ENCODE measurements around the gene RFNG. TPM values are rescaled to one million over a fixed set of nuclear protein-coding genes. Genes with fewer than 3 reads are reported as not detected.

The RFNG gene
- total RNA-seq, 6 donors from 2014 or later: 25.0 to 101 (median 37.5) TPM

DNA sequence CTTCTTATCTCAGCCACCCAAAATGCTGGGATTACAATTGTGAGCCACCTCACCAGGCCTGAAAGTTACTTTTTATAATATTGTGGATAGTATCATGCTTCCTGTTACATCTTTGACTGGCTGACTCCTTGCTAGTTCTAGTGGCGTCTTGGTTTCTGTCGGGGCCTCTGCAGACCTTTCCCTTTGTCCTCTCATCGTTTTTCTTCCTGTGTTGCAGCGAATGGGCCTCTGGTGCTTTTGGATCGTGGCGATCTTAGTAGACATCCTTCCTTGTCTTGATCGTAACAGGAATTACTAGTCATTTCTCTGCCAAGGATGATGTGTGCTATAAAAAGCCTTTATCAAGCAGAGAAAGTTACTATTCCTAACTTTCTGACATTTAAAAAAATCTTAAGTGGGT is 53.4 kb downstream of the RFNG start:
- whole genome bisulfite sequencing, 2 donors: 77 to 86% methylated on average over 7 of the region's 7 CpGs
- Histone ChIP-seq H3K27ac (no peak overlapping the region), H3K36me3 (peaks cover 0 to 13% (median 8%) of the 10 kb centered on the region in 4 donors), H3K4me3 (no peak overlapping the region), H3K9me3 (no peaks in the 10 kb centered on the region), H3K27me3 (no peaks in the 10 kb centered on the region), H3K4me1 (peaks cover 4 to 33% (median 25%) of the 10 kb centered on the region in 4 donors)
- TF ChIP-seq, protein P1, sequence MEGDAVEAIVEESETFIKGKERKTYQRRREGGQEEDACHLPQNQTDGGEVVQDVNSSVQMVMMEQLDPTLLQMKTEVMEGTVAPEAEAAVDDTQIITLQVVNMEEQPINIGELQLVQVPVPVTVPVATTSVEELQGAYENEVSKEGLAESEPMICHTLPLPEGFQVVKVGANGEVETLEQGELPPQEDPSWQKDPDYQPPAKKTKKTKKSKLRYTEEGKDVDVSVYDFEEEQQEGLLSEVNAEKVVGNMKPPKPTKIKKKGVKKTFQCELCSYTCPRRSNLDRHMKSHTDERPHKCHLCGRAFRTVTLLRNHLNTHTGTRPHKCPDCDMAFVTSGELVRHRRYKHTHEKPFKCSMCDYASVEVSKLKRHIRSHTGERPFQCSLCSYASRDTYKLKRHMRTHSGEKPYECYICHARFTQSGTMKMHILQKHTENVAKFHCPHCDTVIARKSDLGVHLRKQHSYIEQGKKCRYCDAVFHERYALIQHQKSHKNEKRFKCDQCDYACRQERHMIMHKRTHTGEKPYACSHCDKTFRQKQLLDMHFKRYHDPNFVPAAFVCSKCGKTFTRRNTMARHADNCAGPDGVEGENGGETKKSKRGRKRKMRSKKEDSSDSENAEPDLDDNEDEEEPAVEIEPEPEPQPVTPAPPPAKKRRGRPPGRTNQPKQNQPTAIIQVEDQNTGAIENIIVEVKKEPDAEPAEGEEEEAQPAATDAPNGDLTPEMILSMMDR (IDR thresholded peaks at IDR 0.05): no peak
- TF ChIP-seq POLR2AphosphoS5 (IDR thresholded peaks at IDR 0.05) (no peak), EP300 (IDR thresholded peaks at IDR 0.05) (no peak), POLR2A (IDR thresholded peaks at IDR 0.05) (no peak)
- ATAC-seq (ENCODE audit: low FRiP score in 2 of 2) (no peak), DNase-seq (no peak)

Other genes with a start within 250 kb of the RFNG start
- 10 to 100 TPM in 1 of 6 donors, not detected in 5; 11.1 TPM for gene GCGR, start 247.7 kb downstream of the RFNG start, total RNA-seq
- 100 to 1,000 TPM in 1 of 6 donors, 10 to 100 TPM in 5; 30.1 to 106 (median 70.1) TPM for gene MCRIP1, start 218.5 kb downstream of the RFNG start, total RNA-seq
- gene PPP1R27, start 216.8 kb downstream of the RFNG start, total RNA-seq: not detected
- 100 to 1,000 TPM; 374 to 627 (median 531) TPM for gene P4HB, start 191.3 kb downstream of the RFNG start, total RNA-seq
- gene ARHGDIA, start 180.5 kb downstream of the RFNG start, total RNA-seq: 100 to 1,000 TPM; 171 to 522 (median 302) TPM
- gene ALYREF, start 160.2 kb downstream of the RFNG start, total RNA-seq: 10 to 100 TPM; 43.0 to 71.0 (median 60.1) TPM
- 100 to 1,000 TPM in 3 of 6 donors, 10 to 100 TPM in 3; 24.1 to 138 (median 99.2) TPM for gene ANAPC11, start 160.1 kb downstream of the RFNG start, total RNA-seq
- gene NPB, start 149.6 kb downstream of the RFNG start, total RNA-seq: 1 to 10 TPM in 1 of 6 donors, under 1 TPM in 2, not detected in 3; 0.37 to 1.8 (median 0.94) TPM
- gene PCYT2, start 140.4 kb downstream of the RFNG start, total RNA-seq: 10 to 100 TPM; 29.1 to 63.1 (median 52.2) TPM
- 10 to 100 TPM; 35.7 to 87.0 (median 39.7) TPM for gene SIRT7, start 133.6 kb downstream of the RFNG start, total RNA-seq
- 10 to 100 TPM; 23.0 to 46.4 (median 28.8) TPM for gene MAFG, start 124.1 kb downstream of the RFNG start, total RNA-seq
- 10 to 100 TPM in 4 of 6 donors, 1 to 10 TPM in 2; 8.4 to 42.4 (median 14.6) TPM for gene PYCR1, start 114.5 kb downstream of the RFNG start, total RNA-seq
- not detected for gene MYADML2, start 104.6 kb downstream of the RFNG start, total RNA-seq
- 1 to 10 TPM in 5 of 6 donors, under 1 TPM in 1; 0.89 to 5.0 (median 2.3) TPM for gene NOTUM, start 90.6 kb downstream of the RFNG start, total RNA-seq
- 10 to 100 TPM; 26.0 to 96.4 (median 56.1) TPM for gene ASPSCR1, start 74.2 kb downstream of the RFNG start, total RNA-seq
- 10 to 100 TPM; 24.1 to 60.5 (median 47.8) TPM for gene CENPX, start 28.9 kb downstream of the RFNG start, total RNA-seq
- gene LRRC45, start 28.5 kb downstream of the RFNG start, total RNA-seq: 10 to 100 TPM; 14.0 to 57.6 (median 20.4) TPM
- 10 to 100 TPM in 2 of 6 donors, 1 to 10 TPM in 4; 3.0 to 12.6 (median 7.1) TPM for gene RAC3, start 20.1 kb downstream of the RFNG start, total RNA-seq
- gene DCXR, start 14.1 kb downstream of the RFNG start, total RNA-seq: 100 to 1,000 TPM; 122 to 358 (median 211) TPM
- 100 to 1,000 TPM in 4 of 6 donors, 10 to 100 TPM in 2; 55.2 to 147 (median 108) TPM for gene GPS1, start 87 bp upstream of the RFNG start, total RNA-seq
- gene DUS1L, start 14.0 kb upstream of the RFNG start, total RNA-seq: 100 to 1,000 TPM in 3 of 6 donors, 10 to 100 TPM in 3; 53.5 to 183 (median 106) TPM
- gene FASN, start 46.4 kb upstream of the RFNG start, total RNA-seq: 100 to 1,000 TPM; 191 to 805 (median 577) TPM
- gene CCDC57, start 161.0 kb upstream of the RFNG start, total RNA-seq: 100 to 1,000 TPM in 2 of 6 donors, 10 to 100 TPM in 4; 52.9 to 204 (median 71.8) TPM
- gene SLC16A3, start 177.2 kb upstream of the RFNG start, total RNA-seq: 100 to 1,000 TPM in 3 of 6 donors, 10 to 100 TPM in 3; 33.5 to 134 (median 102) TPM
- 100 to 1,000 TPM in 4 of 6 donors, 10 to 100 TPM in 2; 80.6 to 228 (median 152) TPM for gene CSNK1D, start 221.9 kb upstream of the RFNG start, total RNA-seq